ENCODE data around the gene SERPINB12.
A peak's percentile ranks its signal among the peaks of the same experiment; 100 is the strongest.

The SERPINB12 gene

DNA sequence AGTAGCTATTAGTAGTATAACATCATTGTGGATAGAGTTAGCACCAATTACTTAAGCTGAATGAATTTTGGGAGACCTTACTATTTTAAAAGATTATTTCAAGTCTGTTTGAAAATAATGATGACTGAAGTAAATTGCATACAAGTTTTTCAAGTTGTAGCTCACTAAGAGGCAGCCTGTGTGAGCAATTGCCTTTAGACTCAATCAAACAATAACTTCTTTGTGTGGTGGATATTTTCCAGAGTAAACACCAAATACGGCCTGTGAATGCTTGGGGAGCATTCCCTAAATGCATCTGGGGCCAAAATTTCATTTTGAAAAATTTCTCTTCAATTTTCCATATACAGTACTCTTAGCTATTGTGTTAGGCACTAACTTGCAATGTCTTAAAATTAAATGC is 7.9 kb downstream of the SERPINB12 start:
- H3K27me3 ChIP-seq (ENCODE audit: control insufficient read depth in 1 of 2, insufficient read depth in 1 of 2, low read length in 2 of 2) = peaks cover 0 to 3% of the 10 kb centered on the region in 2 experiments
- H2BK12ac ChIP-seq (ENCODE audit: low read length in 2 of 2) = no peak overlapping the region
- H3K27ac ChIP-seq (ENCODE audit: low read length, poor library complexity, severe bottlenecking) = no peak overlapping the region
- H3K36me3 ChIP-seq (ENCODE audit: control insufficient read depth in 1 of 2, insufficient read depth in 2 of 2, low read depth in 1 of 2, low read length in 2 of 2) = no peaks in the 10 kb centered on the region
- no peak overlapping the region for H3K14ac ChIP-seq (ENCODE audit: low read length in 2 of 2)
- no peak overlapping the region for H3K4ac ChIP-seq (ENCODE audit: low read depth in 1 of 2, low read length in 2 of 2)
- H2AFZ ChIP-seq (ENCODE audit: low read depth, low read length) = no peak overlapping the region
- no CpG with 5 or more reads among the region's 1 CpG for WGBS
- H2BK15ac ChIP-seq (ENCODE audit: low read depth, poor library complexity, severe bottlenecking) = no peak overlapping the region
- no peak overlapping the region for H3K18ac ChIP-seq (ENCODE audit: low read depth in 1 of 2, low read length in 2 of 2)
- no peak overlapping the region for H3K23ac ChIP-seq (ENCODE audit: low read length in 2 of 2)
- no peak overlapping the region for H2BK5ac ChIP-seq (ENCODE audit: low read depth, low read length, poor library complexity, severe bottlenecking)
- no peaks in the 10 kb centered on the region for H3K9me3 ChIP-seq (ENCODE audit: control insufficient read depth, low read length)
- H4K8ac ChIP-seq (ENCODE audit: low read length) = no peak overlapping the region
- no peak overlapping the region for H2AK5ac ChIP-seq (ENCODE audit: low read length, severe bottlenecking)
- H3K4me1 ChIP-seq (ENCODE audit: control insufficient read depth, insufficient read depth, low read depth, low read length) = no peaks in the 10 kb centered on the region
- no peak overlapping the region for H3K4me2 ChIP-seq (ENCODE audit: low read length, poor library complexity, severe bottlenecking)
- H4K91ac ChIP-seq (ENCODE audit: low read length) = no peak overlapping the region
- no peak for DNase-seq
- no peak overlapping the region for H3K4me3 ChIP-seq (ENCODE audit: insufficient read depth in 1 of 2, low read depth in 1 of 2, low read length in 2 of 2)
- no peaks in the 10 kb centered on the region for H3K79me1 ChIP-seq (replicated peaks; ENCODE audit: low read length, poor library complexity, severe bottlenecking)
- no peak overlapping the region for H3K9ac ChIP-seq (ENCODE audit: low read length)
- no peak overlapping the region for H2BK120ac ChIP-seq (ENCODE audit: low read depth, low read length)

DNA sequence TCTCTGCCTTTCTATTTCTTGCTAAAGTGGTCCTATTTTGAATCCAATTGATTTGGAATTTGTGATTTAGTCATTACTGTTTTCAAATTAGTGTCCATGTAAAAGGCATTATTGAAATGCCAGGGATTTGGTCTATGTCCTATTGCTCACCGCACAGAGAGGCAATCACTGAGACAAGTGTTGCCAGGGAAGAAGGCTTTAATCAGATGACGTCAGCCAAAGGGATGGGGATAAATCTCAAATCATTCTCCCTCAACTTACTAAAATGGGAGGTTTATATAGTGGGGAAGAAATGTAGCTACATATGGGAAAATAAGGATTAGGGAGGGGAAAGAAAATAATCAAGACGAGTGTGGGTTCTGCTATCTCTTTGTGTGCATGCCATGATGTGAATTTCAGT is 9.6 kb downstream of the SERPINB12 start:
- no peaks in the 10 kb centered on the region for H3K36me3 ChIP-seq (ENCODE audit: control insufficient read depth in 1 of 2, insufficient read depth in 2 of 2, low read depth in 1 of 2, low read length in 2 of 2)
- H3K18ac ChIP-seq (ENCODE audit: low read depth in 1 of 2, low read length in 2 of 2) = no peak overlapping the region
- H4K91ac ChIP-seq (ENCODE audit: low read length) = no peak overlapping the region
- H3K27me3 ChIP-seq (ENCODE audit: control insufficient read depth in 1 of 2, insufficient read depth in 1 of 2, low read length in 2 of 2) = peaks cover 0 to 3% of the 10 kb centered on the region in 2 experiments
- no peak overlapping the region for H2AFZ ChIP-seq (ENCODE audit: low read depth, low read length)
- H3K4ac ChIP-seq (ENCODE audit: low read depth in 1 of 2, low read length in 2 of 2) = no peak overlapping the region
- no peak overlapping the region for H3K9ac ChIP-seq (ENCODE audit: low read length)
- no peaks in the 10 kb centered on the region for H3K9me3 ChIP-seq (ENCODE audit: control insufficient read depth, low read length)
- H3K4me1 ChIP-seq (ENCODE audit: control insufficient read depth, insufficient read depth, low read depth, low read length) = no peaks in the 10 kb centered on the region
- 84% methylated on average over 2 of the region's 3 CpGs for WGBS
- H3K14ac ChIP-seq (ENCODE audit: low read length in 2 of 2) = no peak overlapping the region
- no peak overlapping the region for H2AK5ac ChIP-seq (ENCODE audit: low read length, severe bottlenecking)
- H3K4me2 ChIP-seq (ENCODE audit: low read length, poor library complexity, severe bottlenecking) = no peak overlapping the region
- H3K27ac ChIP-seq (ENCODE audit: low read length, poor library complexity, severe bottlenecking) = no peak overlapping the region
- no peak overlapping the region for H3K4me3 ChIP-seq (ENCODE audit: insufficient read depth in 1 of 2, low read depth in 1 of 2, low read length in 2 of 2)
- no peak overlapping the region for H2BK120ac ChIP-seq (ENCODE audit: low read depth, low read length)
- H4K8ac ChIP-seq (ENCODE audit: low read length) = no peak overlapping the region
- no peak overlapping the region for H2BK15ac ChIP-seq (ENCODE audit: low read depth, poor library complexity, severe bottlenecking)
- H3K79me1 ChIP-seq (replicated peaks; ENCODE audit: low read length, poor library complexity, severe bottlenecking) = no peaks in the 10 kb centered on the region
- H2BK5ac ChIP-seq (ENCODE audit: low read depth, low read length, poor library complexity, severe bottlenecking) = no peak overlapping the region
- H3K23ac ChIP-seq (ENCODE audit: low read length in 2 of 2) = no peak overlapping the region
- H2BK12ac ChIP-seq (ENCODE audit: low read length in 2 of 2) = no peak overlapping the region
- DNase-seq = no peak

DNA sequence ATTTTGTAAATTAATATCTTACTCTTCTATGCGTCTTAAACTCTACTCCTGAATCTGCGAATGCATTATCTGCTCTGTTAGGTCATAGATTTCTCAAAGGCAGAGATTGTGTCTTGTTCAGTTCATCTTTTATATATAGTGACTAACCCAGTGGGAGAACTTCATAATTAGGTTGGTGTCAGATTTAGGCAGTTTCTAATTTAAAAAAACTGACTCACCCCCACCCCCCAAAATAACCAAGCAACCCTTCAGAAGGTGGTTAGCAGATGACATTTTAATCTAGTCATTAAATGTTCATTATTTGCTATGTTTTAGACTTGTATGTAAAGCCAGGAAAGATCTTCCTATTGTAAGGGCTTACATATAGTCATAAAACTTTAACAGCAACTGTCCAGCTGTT is 10.4 kb downstream of the SERPINB12 start:
- H3K18ac ChIP-seq (ENCODE audit: low read depth in 1 of 2, low read length in 2 of 2) = no peak overlapping the region
- H3K23ac ChIP-seq (ENCODE audit: low read length in 2 of 2) = no peak overlapping the region
- no peak overlapping the region for H3K27ac ChIP-seq (ENCODE audit: low read length, poor library complexity, severe bottlenecking)
- H3K79me1 ChIP-seq (replicated peaks; ENCODE audit: low read length, poor library complexity, severe bottlenecking) = no peaks in the 10 kb centered on the region
- H3K4me1 ChIP-seq (ENCODE audit: control insufficient read depth, insufficient read depth, low read depth, low read length) = no peaks in the 10 kb centered on the region
- no peak overlapping the region for H3K4ac ChIP-seq (ENCODE audit: low read depth in 1 of 2, low read length in 2 of 2)
- peak overlapping the region; percentile 48 for H3K9ac ChIP-seq (ENCODE audit: low read length)
- H3K36me3 ChIP-seq (ENCODE audit: control insufficient read depth in 1 of 2, insufficient read depth in 2 of 2, low read depth in 1 of 2, low read length in 2 of 2) = no peaks in the 10 kb centered on the region
- no peak overlapping the region for H3K14ac ChIP-seq (ENCODE audit: low read length in 2 of 2)
- no peak for DNase-seq
- no peak overlapping the region for H4K91ac ChIP-seq (ENCODE audit: low read length)
- no peak overlapping the region for H2AK5ac ChIP-seq (ENCODE audit: low read length, severe bottlenecking)
- H4K8ac ChIP-seq (ENCODE audit: low read length) = no peak overlapping the region
- 100% methylated on average over 1 of the region's 2 CpGs for WGBS
- H2BK120ac ChIP-seq (ENCODE audit: low read depth, low read length) = no peak overlapping the region
- no peak overlapping the region for H3K4me2 ChIP-seq (ENCODE audit: low read length, poor library complexity, severe bottlenecking)
- no peak overlapping the region for H2BK15ac ChIP-seq (ENCODE audit: low read depth, poor library complexity, severe bottlenecking)
- H3K27me3 ChIP-seq (ENCODE audit: control insufficient read depth in 1 of 2, insufficient read depth in 1 of 2, low read length in 2 of 2) = peaks cover 0 to 3% of the 10 kb centered on the region in 2 experiments
- no peak overlapping the region for H2BK5ac ChIP-seq (ENCODE audit: low read depth, low read length, poor library complexity, severe bottlenecking)
- H3K9me3 ChIP-seq (ENCODE audit: control insufficient read depth, low read length) = no peaks in the 10 kb centered on the region
- no peak overlapping the region for H2AFZ ChIP-seq (ENCODE audit: low read depth, low read length)
- H3K4me3 ChIP-seq (ENCODE audit: insufficient read depth in 1 of 2, low read depth in 1 of 2, low read length in 2 of 2) = peak overlapping the region in 1 of 2 experiments; percentile 10
- no peak overlapping the region for H2BK12ac ChIP-seq (ENCODE audit: low read length in 2 of 2)

DNA sequence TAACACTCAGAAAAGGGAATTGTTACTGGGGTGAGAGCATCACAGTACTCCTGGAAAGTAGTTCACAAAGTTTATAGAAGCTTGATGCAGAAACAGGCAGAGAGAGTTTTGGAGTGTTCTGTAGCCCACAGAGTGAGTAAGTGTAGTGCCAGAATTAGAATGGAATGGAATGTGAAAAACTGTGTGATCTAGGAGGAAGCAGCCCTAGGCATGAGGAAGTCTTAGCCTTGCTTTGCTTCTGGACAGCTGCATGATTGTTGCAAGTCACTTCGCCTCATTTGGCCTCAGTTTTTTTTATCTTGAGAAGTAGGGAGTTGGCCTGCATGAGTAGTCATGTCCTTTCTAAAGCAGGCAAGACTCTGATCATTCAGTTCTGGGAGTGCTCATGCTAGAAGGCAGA is 10.9 kb downstream of the SERPINB12 start:
- H3K4me2 ChIP-seq (ENCODE audit: low read length, poor library complexity, severe bottlenecking) = no peak overlapping the region
- 23% methylated on average over 1 of the region's 1 CpG for WGBS

More for the DNA sequence above, 10.9 kb downstream of the SERPINB12 start:
- H3K4me3 ChIP-seq (ENCODE audit: insufficient read depth in 1 of 2, low read depth in 1 of 2, low read length in 2 of 2) = peak overlapping the region in 1 of 2 experiments; percentile 10
- H4K8ac ChIP-seq (ENCODE audit: low read length) = no peak overlapping the region
- DNase-seq = peak; percentile 74
- no peak overlapping the region for H3K23ac ChIP-seq (ENCODE audit: low read length in 2 of 2)
- no peaks in the 10 kb centered on the region for H3K36me3 ChIP-seq (ENCODE audit: control insufficient read depth in 1 of 2, insufficient read depth in 2 of 2, low read depth in 1 of 2, low read length in 2 of 2)
- H4K91ac ChIP-seq (ENCODE audit: low read length) = no peak overlapping the region
- H2AK5ac ChIP-seq (ENCODE audit: low read length, severe bottlenecking) = no peak overlapping the region
- no peaks in the 10 kb centered on the region for H3K79me1 ChIP-seq (replicated peaks; ENCODE audit: low read length, poor library complexity, severe bottlenecking)
- no peaks in the 10 kb centered on the region for H3K4me1 ChIP-seq (ENCODE audit: control insufficient read depth, insufficient read depth, low read depth, low read length)
- H2AFZ ChIP-seq (ENCODE audit: low read depth, low read length) = no peak overlapping the region
- no peaks in the 10 kb centered on the region for H3K9me3 ChIP-seq (ENCODE audit: control insufficient read depth, low read length)
- no peak overlapping the region for H2BK5ac ChIP-seq (ENCODE audit: low read depth, low read length, poor library complexity, severe bottlenecking)
- H2BK120ac ChIP-seq (ENCODE audit: low read depth, low read length) = no peak overlapping the region
- H3K9ac ChIP-seq (ENCODE audit: low read length) = peak overlapping the region; percentile 48
- H3K14ac ChIP-seq (ENCODE audit: low read length in 2 of 2) = no peak overlapping the region
- H3K4ac ChIP-seq (ENCODE audit: low read depth in 1 of 2, low read length in 2 of 2) = no peak overlapping the region
- peaks cover 0 to 3% of the 10 kb centered on the region in 2 experiments for H3K27me3 ChIP-seq (ENCODE audit: control insufficient read depth in 1 of 2, insufficient read depth in 1 of 2, low read length in 2 of 2)
- peak overlapping the region; percentile 19 for H3K27ac ChIP-seq (ENCODE audit: low read length, poor library complexity, severe bottlenecking)
- no peak overlapping the region for H3K18ac ChIP-seq (ENCODE audit: low read depth in 1 of 2, low read length in 2 of 2)
- H2BK12ac ChIP-seq (ENCODE audit: low read length in 2 of 2) = no peak overlapping the region
- H2BK15ac ChIP-seq (ENCODE audit: low read depth, poor library complexity, severe bottlenecking) = no peak overlapping the region
